HG03175 (cell line): ENCODE results near the gene GRIN2B.

Source experiments
- ATAC-seq: cut with Tn5 transposase; IDR thresholded peaks from one replicate; pipeline ENCODE4 v1.9.1; 2021; ENCODE audit warnings: mild to moderate bottlenecking, moderate library complexity; ENCODE audit not compliant: unreplicated experiment

The GRIN2B gene

DNA sequence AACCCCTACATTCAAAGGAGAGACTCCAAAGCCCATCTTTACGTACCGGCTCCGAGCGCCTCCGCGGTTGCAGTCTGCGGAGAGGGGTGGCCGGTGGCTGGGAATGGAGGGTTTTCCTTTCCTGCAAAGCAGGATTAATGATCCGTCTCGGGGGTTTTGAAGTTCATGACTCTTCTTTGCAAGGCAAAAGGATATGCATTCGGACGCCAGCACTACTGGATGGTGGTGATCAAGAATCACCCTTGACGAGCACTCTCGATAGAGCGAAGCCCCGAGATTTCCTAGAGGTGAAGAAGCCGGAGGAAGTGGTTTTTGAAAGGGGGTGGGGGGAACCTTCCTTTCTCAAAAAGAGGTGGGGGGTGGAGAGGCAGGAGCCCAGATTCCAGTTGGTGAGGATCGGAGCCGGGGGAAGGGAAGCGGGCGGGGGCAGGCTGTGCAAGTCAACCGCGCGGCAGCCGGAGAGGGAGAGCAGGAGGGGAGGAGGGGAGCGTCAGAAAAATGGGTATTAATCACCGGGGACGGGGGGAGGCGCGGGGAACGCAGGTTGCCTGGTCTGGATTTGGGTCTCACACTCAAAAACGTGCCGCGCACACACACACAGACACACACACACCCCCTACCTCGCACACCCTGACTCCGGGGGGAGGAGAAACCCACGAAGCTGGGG lies at the start of gene GRIN2B:
Gene GRIN2B, minus strand, starts transcription at position 307 of the 667 bp plus-strand sequence. CDS start 115,394 bp downstream, outside the sequence.
- no peak for ATAC-seq

DNA sequence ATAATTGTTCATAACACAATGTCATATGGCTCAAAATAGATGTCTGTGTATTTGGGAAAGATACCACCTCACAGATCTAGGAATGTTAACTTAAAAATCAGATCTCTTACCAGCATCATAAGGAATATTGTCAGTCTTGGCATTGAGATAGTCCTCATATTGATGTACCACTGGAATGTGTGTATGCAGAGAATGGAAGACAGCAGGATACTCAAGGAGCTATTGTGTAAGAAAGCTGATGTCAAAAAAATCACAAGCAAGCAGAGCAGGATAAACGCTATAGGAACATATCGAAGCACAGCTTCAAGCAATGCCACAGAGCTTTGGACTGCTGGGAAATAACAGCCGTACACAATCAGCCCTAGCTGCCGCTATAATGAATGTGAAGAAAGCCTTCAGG lies 45.1 kb upstream of the GRIN2B start:
- ATAC-seq = no peak

DNA sequence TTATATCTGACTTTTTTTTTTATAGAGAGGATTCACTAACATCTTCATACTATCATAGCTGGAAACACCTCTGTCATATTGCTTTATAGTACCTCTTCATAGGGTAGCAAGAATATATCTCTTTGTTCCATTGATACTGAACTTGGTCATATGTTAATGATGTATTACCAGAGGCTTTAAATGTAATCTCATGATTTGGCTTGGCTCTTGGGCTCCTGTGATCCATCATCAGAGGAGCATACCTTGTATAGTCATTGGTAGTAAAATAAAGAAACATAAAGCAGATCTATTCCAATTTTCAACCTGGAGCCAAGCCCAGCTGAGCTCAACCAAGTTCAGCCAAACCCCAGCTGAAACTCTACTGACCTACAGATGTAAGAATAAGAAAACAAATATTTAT lies 43.2 kb upstream of the GRIN2B start:
- no peak for ATAC-seq

DNA sequence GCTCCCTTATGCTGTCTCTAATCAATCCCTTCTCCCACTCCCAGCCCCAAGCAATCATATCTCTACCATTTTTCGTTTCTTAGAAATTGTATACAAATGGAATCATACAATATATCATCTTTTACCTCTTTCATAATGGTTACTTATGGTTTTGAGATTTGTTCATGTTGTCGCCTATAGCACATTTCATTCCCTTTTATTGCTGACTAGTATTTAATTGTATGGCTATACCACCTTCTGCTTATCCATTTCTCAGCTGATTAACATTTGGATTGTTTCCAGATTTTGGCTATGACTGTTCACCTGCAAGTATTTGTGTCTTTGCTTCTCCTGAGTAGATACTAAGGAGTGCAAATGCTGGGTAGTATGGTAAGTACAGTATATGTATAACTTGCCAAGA lies 36.7 kb upstream of the GRIN2B start:
- no peak for ATAC-seq

DNA sequence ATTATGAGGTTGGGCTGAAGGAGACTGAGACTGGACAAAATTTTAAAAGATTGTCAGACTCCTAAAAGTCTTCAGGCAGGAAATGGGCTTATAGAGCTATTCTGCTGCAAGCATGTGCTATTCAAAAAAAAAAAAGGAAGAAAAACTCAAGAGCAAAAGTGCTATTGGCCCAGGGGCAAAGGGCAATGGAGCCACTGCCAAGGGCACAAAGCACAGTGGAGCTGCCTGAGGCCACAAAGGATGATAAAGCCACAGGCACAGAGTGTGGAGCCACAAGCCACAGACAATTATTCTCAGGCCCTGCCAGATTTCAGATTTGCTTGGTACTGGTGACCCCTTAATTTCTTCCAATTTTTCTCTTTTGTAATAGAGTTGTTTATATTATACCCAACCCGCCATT lies 29.6 kb upstream of the GRIN2B start:
- no peak for ATAC-seq

DNA sequence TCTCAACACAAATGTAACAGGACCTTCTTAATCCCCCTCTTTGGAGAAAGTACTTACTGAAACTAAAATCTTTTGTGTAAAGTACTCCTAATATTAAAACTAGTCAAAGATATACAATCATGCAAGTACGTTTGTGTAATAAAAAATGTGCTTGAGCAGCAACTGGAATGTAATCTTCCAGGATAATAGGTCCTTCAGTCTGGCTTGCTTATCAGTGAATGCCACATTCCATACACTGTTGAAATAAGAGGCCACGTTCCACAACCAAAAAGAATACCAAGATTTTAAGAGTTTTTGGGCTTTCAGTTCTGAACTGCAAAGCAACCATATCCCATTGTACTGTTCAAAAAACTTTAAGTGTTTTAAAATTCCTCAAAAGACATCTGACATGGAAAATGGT lies 26.2 kb upstream of the GRIN2B start:
- no peak for ATAC-seq

DNA sequence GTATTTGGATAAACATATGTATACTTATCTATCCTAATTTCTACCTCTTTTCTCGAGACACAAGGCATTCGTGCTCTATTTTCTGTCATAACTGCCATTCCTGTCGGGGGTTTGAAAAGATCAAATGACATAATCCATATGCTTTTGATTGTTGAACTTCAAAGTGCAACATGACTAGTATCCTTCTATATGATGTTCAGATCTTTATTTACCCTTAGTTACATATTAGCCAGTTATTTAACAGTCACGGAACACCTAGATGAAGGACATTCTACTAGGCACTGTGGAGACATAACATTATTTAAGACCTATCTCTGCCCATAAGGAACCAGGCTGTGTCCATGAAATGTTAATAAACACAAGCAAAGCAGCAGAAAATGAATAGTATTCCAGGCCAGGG lies 11.2 kb upstream of the GRIN2B start:
- no peak for ATAC-seq

DNA sequence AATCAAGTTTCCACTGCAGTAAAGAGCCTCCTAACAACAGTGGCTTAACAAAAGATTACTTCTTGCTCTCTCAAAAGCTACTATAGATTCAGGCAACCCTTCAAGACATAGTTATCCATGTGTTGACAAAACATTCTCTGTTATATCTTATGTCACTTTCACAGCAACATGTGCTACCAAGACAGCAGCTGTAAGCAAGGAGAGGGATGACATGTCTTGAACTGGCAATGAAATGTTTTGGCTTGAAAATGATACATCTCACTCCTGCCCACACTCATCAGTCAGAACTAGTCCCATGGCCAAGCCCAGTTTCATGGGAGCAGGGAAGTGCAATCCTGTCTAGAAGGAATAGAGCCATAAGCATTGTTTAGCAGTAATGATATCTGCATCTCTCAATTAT lies 10.7 kb upstream of the GRIN2B start:
- no peak for ATAC-seq

DNA sequence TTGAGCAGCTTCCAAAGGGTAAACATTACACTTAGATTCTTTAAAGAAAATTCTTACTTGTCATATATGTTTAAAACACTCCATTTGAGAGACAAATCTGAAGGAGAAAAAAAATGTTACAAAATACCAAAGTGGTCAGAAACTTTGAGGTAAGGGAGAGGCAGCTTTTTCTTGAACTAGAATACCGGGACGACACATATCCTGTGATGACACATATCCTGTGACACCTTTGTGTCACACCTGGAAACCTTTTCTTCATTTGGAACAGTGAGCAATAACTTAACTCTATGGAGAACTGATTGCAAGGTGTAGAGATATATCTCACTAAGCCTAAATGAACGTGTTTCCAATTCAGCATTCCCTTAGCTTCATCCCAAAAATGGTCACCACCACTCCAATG lies 4.6 kb upstream of the GRIN2B start:
- no peak for ATAC-seq

DNA sequence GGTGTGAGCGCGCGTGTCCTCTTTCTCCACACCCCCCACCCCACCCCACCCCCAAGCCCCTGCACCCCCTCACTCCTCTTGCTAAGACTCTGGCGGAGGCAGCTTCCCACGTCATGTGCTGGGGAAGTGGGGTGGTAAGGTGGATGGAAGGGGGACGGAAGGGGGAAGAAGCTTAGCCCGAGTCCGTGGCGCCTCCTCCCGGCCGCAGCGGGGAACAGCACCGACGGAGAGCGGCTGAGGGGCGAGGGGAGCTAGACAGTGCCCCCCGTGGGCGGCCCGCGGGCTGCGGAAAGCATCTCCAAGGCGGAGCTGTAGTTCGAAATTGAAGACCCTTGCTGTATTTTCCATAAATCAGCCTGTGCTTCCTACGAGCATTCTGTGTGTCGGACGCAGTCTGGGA lies 588 bp upstream of the GRIN2B start:
- no peak for ATAC-seq

DNA sequence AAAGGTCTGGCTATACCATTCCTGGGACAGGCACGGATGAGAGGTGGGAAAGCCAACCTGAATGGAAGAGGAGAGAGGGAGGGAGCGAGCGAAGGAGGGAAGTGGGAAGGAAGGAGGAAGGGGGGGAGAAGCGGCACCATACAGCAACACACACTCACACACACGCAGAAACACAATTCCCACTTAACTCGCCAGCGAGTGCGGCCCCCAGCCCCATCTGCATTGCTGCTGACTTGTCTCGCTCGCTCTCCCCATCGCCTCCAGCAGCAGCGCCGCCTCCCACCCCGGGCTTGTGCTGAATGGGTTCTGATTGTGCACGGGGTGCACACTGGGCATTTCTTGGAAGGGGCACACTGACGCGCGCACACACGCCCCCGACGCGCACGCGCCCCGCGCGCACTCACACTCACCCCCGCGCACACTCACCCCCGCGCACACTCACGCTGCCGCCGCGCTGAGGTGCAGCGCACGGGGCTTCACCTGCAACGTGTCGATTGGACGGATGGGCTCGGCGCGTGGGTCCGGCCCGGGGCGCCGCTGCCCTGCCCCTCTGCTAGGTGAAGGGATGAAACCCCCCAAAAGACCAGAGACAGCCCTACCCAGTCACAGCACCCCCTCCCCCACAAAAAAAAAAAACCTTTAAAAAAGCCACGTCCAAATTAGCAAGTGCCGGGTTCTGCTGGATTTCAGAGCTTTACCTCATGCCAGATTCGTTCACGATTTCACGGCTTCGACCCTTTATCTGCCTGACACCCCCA lies 685 bp downstream of the GRIN2B start:
- no peak for ATAC-seq

DNA sequence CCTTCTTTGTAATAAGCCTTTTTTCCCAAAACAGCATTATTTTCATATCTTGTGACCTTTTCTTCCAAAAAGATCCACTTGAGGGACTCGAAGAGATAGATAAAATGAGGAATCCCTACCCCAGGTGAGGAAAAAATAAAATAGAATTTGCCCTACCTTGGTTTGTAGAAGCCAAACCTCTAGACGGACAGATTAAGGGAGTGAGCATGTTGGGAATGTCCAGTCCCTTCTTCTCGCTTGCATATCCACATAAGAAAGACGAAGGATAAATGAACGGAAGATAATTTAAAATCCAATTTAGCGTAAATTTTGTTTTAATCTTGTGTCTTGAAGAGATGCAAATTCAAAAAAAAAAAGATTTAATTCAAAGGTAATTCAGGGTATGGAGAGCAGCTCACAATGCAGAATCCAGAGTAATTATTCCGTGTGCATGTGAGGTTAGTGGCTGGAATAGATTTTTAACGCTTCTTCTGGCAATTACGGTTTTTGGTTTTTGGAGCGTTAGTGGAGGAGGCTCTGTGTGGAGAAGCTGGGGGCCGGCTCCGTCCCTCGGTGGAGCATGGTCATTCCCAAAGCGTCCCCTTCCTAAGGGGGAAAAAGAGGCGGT lies 1.5 kb downstream of the GRIN2B start:
- ATAC-seq = no peak

DNA sequence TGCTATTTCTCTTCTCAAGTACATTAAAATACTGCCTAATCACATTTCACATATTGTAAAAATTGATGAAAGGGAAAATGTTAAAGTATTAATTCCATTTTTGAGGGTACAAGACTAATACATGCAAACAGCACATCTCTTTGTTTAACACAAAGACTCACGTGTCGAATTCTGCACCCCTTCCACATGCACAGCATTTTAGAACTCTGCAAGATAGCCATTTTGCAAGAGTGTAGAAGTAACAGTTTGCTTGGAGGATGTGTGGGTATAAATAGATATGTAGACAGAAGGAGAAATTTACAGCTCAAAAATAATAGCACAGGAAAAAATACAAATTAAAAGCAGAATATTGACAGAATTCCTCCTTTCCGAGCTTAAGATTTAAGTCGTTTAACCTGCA lies 2.5 kb downstream of the GRIN2B start:
- ATAC-seq = no peak

DNA sequence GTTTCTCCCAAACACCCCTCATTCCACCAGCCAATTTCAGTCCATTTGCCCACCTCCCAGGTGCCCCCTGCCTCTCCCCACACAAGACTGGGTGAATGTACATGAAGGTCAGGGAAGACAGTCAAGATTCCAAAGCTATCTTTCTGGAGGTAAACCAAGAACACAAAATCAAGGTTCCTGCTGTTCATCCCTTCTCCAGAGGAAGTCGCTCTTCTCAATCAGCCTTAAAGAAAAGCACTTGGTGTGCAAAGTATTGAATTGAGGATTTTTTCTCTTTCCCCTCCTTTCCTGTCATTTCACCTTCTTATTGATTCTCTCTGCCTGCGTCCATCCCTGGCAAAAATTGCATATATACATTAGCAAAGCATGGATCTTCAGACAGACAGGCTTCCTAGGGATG lies 4.5 kb downstream of the GRIN2B start:
- ATAC-seq = no peak

DNA sequence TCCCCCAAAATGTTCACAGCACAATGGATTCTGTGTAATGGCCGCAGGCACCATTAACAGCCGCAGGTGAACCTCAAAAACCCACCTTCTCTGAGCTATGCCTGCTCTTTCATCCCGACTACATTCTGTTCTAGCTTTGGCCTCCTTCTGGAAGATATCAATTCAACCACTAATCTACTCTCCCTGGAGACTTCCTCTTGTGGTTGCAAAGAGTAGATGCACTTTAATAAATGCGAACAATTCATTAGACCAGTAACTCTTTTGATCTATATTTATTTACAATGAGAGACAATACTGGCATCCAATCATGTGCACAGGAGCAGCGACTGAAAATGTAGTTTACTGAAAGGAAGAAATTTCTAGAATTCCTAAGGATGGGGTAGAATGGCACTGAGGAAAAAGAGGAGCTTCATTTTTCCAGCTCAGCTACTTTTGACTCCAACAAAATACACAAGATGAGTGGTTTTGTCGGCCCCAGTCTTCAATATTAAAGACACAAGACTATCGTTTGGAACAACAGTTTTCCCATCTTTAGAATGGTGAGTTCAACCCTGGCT lies 5.3 kb downstream of the GRIN2B start:
- no peak for ATAC-seq

DNA sequence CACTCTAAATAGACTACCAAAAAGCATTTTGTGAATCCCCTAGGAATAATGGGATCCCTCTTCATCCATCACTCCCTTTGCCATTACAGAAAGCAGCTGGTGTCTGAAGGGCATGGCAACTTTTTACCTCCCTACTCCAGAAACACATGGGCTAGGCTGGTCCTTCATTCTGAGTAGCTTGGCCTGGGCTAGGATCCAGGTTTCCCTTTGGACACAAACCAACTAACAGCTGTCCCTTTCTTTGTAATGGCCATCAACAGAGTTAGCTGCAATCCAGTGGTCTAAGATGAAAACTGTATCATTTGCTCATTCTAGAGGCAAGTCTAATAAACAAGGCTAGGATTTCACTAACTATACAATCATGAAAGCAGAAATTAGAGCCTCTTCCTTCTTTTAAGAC lies 7.4 kb downstream of the GRIN2B start:
- ATAC-seq = no peak

DNA sequence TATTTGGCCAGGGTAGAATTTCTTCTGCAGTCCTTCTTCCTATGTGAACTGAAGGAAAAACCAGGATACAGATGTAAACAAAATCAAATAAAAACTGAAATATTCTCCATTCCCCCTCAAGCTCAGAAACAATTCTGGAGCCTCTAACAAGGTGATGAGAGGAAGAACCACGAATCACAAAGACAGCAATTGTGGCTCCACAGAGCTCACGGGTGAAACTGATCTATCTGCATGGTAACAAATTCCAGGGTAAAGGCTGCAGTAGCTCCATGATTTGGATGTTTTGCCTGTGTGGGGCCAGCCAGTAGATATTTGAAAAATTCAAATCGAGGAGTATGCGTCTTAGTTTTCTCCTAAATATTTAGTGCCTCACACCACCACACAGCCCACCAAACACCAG lies 10.6 kb downstream of the GRIN2B start:
- ATAC-seq = no peak

DNA sequence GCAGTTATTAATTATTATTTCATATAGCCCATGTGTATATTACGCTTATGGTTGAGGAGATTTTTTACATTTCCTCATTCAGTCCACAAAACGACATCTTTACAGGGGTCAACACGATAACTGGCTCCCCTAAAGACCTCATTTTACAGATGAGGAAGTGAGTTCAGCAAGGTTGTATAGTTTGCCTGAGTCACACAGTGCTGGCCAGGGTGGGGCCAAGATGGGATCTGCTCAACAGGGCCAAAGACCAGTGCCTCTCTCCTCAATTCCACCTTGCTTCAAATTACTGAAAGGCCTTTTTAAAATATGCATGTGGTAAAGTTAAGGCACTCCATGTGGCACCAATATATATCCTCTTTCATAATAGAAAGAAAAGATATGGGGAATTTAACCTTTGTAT lies 13.1 kb downstream of the GRIN2B start:
- ATAC-seq = no peak

DNA sequence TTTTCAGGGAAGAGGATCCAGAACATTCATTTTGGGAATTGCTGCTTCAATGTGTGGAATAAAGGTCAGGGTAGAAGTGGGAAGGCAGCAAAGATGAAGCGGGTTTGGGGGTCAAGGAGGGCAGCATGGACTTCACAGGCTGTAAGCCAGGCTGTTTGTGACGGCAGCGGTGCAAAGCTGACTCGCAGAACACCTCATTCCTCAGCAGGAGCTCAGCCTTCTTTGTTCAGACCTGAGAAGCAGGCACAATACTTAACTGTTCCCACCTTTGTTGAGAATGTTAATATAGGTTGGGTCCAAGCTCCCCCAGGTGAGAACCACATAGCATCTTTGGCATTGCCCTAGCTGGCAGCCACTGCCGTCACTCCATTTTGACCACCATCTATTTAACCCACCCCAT lies 16.7 kb downstream of the GRIN2B start:
- ATAC-seq = no peak

DNA sequence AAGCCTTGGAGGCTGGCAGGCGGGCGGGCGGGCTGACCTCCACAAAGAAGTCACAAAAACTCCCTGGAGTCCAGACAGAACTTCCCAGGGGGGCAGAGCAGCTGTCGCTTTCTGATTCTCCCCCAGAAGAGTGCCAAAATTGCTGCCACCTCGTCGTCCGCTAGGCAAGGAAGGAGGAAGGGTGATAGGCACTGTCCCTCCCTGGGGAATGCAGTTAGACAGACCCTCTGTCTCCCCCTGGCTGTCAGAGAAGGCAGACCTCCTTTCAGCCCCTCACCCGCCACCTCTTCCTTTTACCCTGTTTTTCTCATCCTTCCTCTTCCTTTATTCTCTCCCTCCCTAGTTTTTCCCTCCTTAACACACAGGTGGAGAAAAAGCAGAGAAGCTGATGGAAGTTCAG lies 18.7 kb downstream of the GRIN2B start:
- ATAC-seq = no peak

DNA sequence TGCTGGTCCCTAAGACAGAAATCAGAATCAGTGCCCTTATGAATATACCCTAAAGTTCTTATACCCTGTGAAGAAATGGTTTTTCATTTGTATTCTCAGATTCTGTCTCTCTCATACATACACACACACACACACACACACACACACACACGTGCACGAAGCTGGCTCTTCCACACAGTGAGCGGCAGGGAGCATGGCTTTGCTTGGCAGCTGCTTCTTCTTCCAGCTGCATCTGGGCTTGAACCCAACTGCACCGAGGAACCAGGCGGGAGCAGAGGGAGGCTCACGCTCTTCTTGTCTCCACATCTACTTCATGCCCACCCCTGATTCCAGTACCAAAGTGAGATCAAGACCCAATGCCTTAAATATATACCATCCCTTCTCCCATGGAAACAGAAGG lies 19.4 kb downstream of the GRIN2B start:
- no peak for ATAC-seq

DNA sequence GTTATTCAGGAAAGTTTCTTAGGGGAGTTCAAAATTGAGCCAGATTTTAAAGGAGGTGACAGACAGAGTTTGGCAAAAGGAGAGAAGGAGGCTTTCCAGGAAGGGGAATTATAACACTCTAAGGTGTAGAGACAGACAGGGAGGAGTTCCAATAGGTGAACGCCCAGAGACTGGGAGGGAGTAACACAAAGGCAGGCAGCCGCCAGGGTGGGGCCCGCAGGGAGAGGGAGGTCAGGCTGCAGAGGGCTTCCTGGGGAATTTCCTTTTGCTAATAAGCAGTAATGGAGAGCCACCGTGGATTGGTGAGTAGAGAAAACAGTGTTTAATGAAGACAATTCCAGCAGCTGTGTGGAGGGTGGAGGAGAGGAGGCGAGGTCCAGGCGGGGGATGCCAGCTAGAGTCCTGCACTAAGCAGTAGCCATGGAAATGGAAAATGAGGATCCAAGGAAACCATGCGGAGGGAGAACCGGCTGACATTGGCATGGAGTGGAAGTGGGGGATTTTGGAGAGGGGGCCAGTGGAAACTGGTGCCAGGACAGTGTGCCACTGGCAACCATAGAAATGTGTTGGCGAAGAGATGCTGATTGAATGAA lies 22.2 kb downstream of the GRIN2B start:
- no peak for ATAC-seq
